COLO668 (cell line): ENCODE measurements around the gene NBPF8.
"Not testable (repeated sequence)": the region's sequence is repeated elsewhere in the genome, so short reads cannot be mapped to it uniquely, and the experiment has no call there.

Experiments used
- DNase-seq: peaks from one replicate; lab custom pipeline; 2025; ENCODE audit not compliant: unreplicated experiment; lab: John Stamatoyannopoulos, UW

The NBPF8 gene

GRCh38 chr1:120414911-120415480, at the start of gene NBPF8:
Gene NBPF8 (plus strand): TSS chr1:120415035. CDS start chr1:120436523, 21,488 bp downstream.
- DNase-seq = peak; percentile 73

GRCh38 chr1:120367709-120368108, 47.1 kb upstream of the NBPF8 start:
- DNase-seq = not testable (repeated sequence)

- not testable (repeated sequence) for DNase-seq
These were observed 28.2 kb upstream of the NBPF8 start for GRCh38 chr1:120386651-120387050.

GRCh38 chr1:120388597-120389126, 26.2 kb upstream of the NBPF8 start:
- peak; percentile 37 for DNase-seq

- DNase-seq = not testable (repeated sequence)
These were observed 23.5 kb upstream of the NBPF8 start for GRCh38 chr1:120391365-120391764.

GRCh38 chr1:120393316-120394232, 21.3 kb upstream of the NBPF8 start:
- not testable (repeated sequence) for DNase-seq

GRCh38 chr1:120405348-120405747, 9.5 kb upstream of the NBPF8 start:
- DNase-seq = not testable (repeated sequence)

- DNase-seq = not testable (repeated sequence)
These were observed 384 bp upstream of the NBPF8 start for GRCh38 chr1:120414451-120414850.

GRCh38 chr1:120415492-120415961, 692 bp downstream of the NBPF8 start:
- peak; percentile 28 for DNase-seq

- DNase-seq = not testable (repeated sequence)
These were observed 10.2 kb downstream of the NBPF8 start for GRCh38 chr1:120425063-120425462.

GRCh38 chr1:120431626-120432025, 16.8 kb downstream of the NBPF8 start:
- not testable (repeated sequence) for DNase-seq

GRCh38 chr1:120433831-120434230, 19.0 kb downstream of the NBPF8 start:
- DNase-seq = not testable (repeated sequence)

- DNase-seq = not testable (repeated sequence)
These were observed 34.3 kb downstream of the NBPF8 start for GRCh38 chr1:120449124-120449523.
